ENCODE measurements around the gene KLRF2.
"Not testable (repeated sequence)": the region's sequence is repeated elsewhere in the genome, so short reads cannot be mapped to it uniquely, and the experiment has no call there.

KLRF2 gene

DNA sequence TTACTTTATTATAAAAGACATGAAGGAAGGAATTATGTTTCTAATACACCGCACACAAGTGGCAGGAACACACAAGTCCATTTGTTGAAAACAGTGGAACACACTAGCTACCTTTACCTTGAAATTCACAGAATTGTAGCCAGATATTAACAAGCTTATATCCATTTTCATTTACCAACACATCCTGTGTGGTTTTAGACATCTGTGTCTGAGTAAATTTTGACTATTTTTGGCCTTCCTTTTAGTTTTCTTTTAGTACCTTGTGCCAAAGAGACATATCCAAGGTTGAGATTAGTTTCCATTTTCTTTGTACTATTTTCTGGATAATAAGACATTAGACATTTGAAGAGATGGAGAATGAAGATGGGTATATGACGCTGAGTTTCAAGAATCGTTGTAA is at the start of gene KLRF2:
Gene KLRF2 (plus strand): TSS at position 244 of the 400 bp plus-strand sequence. CDS start 107 bp downstream, at position 351.
- DNase-seq = no peak

- DNase-seq = no peak
Measured at GRCh38 chr12:9831720-9832119, 49.6 kb upstream of the KLRF2 start.

GRCh38 chr12:9843407-9843806 is 37.9 kb upstream of the KLRF2 start:
- no peak for DNase-seq

DNA sequence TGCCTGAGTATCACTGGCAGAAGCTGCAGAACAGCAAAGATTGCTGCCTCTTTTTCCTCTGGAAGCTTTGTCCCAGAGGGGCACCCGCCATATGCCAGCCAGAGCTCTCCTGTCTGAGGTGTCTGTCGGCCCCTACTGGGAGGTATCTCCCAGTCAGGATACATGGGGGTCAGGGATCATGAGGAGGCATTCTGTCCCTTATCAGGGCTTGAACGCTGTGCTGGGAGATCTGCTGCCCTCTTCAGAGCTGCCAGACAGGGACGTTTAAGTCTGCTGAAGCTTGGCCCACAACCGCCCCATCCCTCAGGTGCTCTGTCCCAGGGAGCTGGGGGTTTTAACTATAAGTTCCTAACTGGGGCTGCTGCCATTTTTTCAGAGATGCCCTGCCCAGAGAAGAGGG is 32.4 kb upstream of the KLRF2 start:
- no peak for DNase-seq

DNA sequence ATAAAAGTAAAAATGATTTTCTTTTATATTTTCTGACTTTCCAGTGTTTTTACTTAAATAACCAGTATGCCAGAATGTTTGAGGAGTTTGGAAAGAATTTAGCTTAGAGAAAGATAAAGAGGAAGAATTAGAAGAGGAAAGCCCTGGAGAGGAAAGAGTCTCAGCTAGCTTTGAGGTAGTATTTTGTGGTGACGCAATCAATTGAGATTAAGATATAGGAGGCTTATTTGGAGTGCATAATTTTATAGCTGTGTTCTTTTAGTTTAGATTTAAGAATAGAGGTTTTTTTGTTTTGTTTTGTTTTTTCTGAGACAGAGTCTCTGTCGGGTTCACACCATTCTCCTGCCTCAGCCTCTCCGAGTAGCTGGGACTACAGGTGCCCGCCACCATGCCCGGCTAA is 30.2 kb upstream of the KLRF2 start:
- no peak for DNase-seq

DNA sequence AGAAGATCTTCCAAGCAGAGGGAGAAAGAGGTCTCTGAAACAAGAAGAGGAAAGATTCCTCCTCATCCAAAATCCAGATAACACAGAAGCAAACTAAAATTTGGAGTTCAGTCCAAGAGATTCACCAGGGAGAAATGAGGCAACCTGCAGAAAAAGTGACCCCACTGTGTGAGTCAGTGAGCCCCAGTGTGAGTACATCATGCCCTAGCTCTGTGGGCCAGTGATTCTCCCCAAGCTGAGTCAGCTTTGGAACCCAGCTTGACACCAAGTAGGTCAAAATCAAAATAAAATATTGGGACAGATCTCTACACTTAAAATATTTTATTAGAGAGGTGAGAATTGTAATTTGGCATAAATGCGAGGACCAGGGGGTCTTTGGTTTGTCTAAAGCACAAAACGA is 29.4 kb upstream of the KLRF2 start:
- DNase-seq = no peak

- no peak for DNase-seq
Measured at GRCh38 chr12:9856151-9856550, 25.1 kb upstream of the KLRF2 start.

- no peak for DNase-seq
Measured at GRCh38 chr12:9856894-9857293, 24.4 kb upstream of the KLRF2 start.

DNA sequence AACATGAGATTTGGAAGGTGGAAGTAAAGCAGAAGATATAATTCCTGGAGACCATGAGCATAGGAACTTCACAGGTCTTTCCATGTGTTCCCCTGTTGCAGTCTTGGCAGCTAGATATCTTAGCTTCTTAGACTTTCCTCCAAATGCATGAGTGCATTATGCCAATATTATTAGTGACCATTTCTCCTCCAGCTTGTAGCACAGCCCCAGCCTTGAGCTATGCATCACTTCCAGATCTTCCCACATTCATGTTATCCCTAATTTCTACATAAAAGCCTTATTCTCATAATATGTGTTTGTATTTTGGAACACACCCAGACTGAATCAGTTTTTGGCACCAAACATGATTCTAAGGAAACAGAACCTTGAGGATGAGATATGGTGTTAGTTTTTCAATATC is 23.2 kb upstream of the KLRF2 start:
- no peak for DNase-seq

DNA sequence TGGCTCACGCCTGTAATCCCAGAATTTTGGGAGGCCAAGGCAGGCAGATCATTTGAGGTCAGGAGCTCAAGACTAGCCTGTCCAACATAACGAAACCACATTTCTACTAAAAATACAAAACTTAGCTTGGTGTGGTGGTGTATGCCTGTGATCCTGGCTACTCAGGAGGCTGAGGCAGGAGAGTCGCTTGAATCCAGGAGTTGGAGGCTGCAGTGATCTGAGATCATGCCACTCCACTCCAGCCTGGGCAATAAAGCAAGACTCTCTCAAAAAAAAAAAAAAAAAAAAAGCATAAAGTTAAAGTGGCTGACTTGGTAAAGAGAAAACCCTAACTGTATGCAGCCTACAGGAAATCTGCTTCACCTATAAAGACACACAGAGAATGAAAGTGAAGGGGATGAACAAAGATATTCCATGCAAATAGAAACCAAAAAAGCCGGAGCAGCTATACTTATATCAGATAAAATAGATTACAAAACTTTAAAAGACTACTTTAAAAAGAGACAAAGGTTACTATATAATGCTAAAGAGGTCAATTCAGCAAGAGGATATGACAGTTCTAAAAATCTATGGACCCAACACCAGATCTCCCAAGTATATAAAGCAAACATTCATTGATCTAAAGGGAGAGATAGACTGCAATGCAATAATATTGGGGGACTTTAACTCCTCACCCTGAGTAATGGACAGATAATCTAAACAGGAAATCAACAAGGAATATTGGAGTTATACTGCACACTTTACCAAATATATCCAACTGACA is 16.2 kb upstream of the KLRF2 start:
- no peak for DNase-seq

DNA sequence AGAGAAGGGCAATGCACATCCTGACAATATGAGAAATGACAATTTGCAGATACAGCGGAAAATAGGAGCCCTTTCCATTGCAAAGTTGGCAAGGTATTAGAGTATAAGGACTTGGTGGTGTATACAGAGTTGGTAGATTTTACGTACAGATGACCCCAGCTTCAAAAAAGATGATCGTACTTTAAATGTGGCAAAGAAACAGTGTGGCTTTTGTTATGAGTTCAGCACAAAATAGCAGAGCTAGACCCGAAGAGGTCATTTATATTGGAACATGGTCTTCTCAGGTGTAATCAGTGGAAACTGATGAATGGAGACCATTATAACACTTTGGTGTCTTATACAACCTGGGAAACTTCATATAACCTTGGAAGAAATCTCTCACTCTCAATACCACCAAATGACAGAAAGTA is 14.4 kb upstream of the KLRF2 start:
- no peak for DNase-seq

GRCh38 chr12:9867531-9867930 is 13.8 kb upstream of the KLRF2 start:
- no peak for DNase-seq

DNA sequence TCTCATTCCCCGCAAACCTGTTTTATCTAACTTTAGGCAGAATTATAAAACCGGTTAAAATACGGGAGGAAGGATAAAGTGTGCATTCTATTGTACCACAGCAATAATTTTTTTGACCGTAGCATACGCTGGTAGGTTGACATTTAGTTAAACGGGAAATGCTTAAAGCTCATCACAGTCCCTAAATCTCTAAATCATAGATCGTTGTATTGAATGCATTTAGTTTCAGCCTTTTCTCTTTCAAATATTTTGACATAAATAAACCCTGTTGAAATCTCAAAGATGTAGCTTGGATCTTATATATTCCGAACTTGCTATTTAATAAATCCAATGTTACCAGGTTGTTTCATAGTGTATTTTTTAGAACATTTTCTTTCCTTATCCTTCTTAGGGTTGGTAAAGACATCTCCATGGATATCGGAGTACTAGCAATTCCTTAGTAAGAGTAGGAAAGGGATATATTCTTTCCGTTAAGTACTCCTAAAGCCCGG is 12.9 kb upstream of the KLRF2 start:
- DNase-seq = no peak

DNA sequence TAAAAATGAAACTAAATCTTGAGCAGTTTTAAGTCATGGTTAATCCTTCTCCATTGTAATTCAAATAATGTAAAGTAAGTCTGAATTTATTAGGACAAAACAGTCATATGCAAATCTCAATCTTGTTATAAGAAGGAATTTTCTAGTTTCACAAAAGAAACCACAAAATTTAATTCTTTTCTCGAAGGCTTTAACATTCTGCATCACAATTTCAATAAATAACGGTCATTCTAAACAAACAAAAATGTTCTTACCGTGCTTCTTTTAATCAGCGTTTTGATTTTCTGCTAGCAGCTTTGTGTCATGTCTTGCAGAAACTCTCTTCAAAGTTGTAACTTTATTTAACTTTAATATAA is 12.4 kb upstream of the KLRF2 start:
- no peak for DNase-seq

GRCh38 chr12:9869307-9870161 is 11.8 kb upstream of the KLRF2 start, which contains the start of gene CLEC2B:
Gene CLEC2B (minus strand): TSS chr12:9869354.
- no peak for DNase-seq

DNA sequence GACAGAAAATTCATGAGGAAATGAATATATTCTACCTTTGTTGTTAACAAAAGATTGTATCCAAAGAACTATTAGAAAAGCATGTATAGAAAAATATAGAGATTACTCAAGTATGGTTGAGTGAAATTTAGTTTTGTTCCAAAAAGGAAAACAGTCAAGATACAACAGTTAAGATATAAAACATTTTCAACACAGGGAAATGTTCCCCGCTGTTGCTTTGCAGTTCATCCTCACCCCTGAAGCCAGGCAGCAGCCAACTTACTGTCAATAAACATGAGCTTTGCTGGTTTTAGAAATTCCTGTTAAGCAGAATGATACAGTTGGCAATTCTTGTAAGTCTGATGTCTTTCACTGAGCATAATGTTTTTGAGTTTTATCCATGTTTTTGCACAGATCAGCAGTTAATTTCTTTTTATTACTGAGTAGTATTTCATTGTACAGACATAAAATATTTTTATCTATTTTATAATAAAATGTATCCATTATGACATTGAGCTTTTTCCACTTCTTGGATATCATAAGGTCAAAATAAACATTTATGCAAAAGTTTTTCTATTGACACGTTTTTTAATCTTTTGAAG is 10.9 kb upstream of the KLRF2 start:
- DNase-seq = no peak

DNA sequence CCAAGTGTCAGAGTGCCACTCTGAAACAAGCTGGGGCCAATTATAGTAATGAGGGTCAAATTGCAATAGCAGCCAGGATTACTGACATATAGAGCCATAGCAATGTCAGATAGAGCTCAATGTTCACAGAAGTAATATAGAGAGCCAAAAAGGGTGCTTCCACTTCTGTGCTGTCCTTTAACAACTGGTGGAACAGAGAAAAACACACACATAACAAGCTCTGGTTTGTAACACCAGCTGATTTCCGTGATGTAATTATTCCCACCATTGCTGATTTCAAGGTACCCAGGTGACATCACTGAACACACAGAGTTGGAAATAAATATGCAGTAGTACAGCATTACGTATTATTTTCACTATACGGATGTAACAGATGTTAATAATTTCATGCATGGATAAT is 9.1 kb upstream of the KLRF2 start:
- no peak for DNase-seq

DNA sequence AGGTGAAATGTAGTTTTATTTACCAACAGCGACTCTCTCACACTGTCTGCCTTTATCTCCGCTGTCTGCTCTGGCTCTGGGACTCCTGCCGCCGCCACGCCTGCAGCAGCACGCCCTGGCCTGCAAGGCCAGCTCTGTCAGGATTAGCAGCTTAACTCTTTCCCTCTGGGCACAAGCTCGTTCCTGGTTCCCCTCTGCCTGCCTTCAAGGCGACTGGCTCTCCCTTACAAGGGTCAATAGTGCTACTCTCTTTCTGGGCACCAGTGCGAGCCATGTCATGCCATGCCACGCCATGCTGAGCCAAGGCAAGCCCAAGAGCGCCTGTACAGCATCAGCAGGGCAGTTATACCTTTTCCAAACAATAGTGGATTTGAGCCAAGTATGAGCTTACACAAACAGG is 8.5 kb upstream of the KLRF2 start:
- DNase-seq = no peak

DNA sequence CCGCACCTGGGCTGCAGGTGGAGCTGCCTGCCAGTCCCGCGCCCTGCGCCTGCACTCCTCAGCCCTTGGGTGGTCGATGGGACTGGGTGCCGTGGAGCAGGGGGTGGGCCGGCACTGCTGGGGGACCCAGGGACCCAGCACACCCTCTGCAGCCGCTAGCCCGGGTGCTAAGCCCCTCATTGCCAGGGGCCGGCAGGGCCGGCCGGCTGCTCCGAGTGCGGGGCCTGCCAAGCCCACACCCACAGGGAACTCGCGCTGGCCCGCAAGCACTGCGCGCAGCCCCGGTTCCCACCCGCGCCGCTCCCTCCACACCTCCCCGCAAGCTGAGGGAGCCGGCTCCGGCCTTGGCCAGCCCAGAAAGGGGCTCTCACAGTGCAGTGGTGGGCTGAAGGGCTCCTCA is 5.2 kb upstream of the KLRF2 start:
- DNase-seq = not testable (repeated sequence)

GRCh38 chr12:9880532-9881078 is 684 bp upstream of the KLRF2 start:
- no peak for DNase-seq

DNA sequence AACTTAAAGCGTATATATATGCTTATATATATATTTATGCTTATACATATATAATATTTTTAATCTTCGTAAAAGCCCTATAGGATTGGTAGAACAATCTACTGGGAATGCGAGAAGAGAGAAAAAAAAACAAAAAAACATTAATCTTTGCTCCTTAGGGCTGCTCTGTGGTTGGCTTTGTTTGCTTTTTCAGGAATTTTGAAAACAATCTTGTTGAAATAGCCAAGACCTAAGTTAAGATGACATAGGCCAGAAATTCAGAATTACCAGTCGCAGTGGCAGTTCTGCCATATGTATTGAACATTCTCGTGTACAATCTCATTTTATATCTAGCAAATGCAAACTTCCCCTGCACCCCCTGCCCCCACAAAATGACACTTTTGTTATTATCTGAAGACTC is 699 bp downstream of the KLRF2 start:
- DNase-seq = no peak

DNA sequence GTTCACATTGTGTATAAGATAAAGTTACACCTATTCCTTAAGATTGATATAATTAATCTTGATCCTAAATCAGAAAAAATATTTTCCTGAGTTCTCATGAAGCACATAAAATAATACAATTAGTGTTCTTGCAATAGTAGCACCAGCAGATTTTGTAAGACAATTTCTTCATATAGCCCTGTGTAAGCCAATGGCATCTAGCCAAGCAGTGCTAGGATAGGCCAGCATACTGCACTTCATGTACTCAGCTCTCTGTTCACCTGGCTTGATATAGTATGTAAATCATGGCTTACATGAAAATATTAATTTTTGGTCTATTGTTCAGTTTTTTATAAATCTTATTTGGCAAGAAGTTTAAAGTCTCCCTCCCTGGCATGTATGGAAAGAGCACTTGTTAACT is 1.9 kb downstream of the KLRF2 start:
- DNase-seq = no peak

- no peak for DNase-seq
Measured at GRCh38 chr12:9888665-9889273, 7.5 kb downstream of the KLRF2 start.

Data from NCI-H2081 treated with DMSO at 0.1 percent for 48 hours (cell line).